Measurements from ENCODE around the gene LDLRAD3. TPM values are rescaled to one million over a fixed set of nuclear protein-coding genes. Genes with fewer than 3 reads are reported as not detected.

The LDLRAD3 gene
- total RNA-seq, 1 experiment from 2014 or later, result 19.0 TPM

- H3K36me3 ChIP-seq (ENCODE audit: control insufficient read depth in 1 of 2, insufficient read depth in 2 of 2, low read length in 2 of 2), result no peaks in the 10 kb centered on the region
- POLR2A ChIA-PET, result no interaction called here
- TF ChIP-seq SRF (IDR thresholded peaks at IDR 0.05; ENCODE audit: low read depth), result no peak
- no peak for TF ChIP-seq ZBTB33 (IDR thresholded peaks at IDR 0.05; ENCODE audit: extremely low read depth, insufficient replicate concordance, low read length)
- TF ChIP-seq FOSL1 (IDR thresholded peaks at IDR 0.05; ENCODE audit: low read depth), result no peak
- TF ChIP-seq REST (IDR thresholded peaks at IDR 0.05; ENCODE audit: low read depth), result no peak
- no peak for TF ChIP-seq MAX (IDR thresholded peaks at IDR 0.05)
- no peak for TF ChIP-seq CBX3 (IDR thresholded peaks at IDR 0.05; ENCODE audit: low read depth)
- TF ChIP-seq POLR2AphosphoS5 (IDR thresholded peaks at IDR 0.05; ENCODE audit: low read depth, low read length), result no peak
- no peak for TF ChIP-seq ATF3 (IDR thresholded peaks at IDR 0.05)
- TF ChIP-seq ELF1 (IDR thresholded peaks at IDR 0.05; ENCODE audit: borderline replicate concordance, low read depth), result no peak
- no peak for TF ChIP-seq CTCF (IDR thresholded peaks at IDR 0.05 in 2 of 3, conservative IDR thresholded peaks at IDR 0.05 in 1 of 3; ENCODE audit: borderline replicate concordance in 1 of 3, insufficient read depth in 1 of 3, low read depth in 2 of 3, low read length in 2 of 3)
- no peak for TF ChIP-seq ZNF274 (IDR thresholded peaks at IDR 0.05; ENCODE audit: low read depth, low read length)
- no peak for TF ChIP-seq POLR2A (IDR thresholded peaks at IDR 0.05; ENCODE audit: borderline replicate concordance, extremely low read depth, insufficient read depth, insufficient read length)
- TF ChIP-seq EGR1 (IDR thresholded peaks at IDR 0.05; ENCODE audit: low read depth), result no peak
- H3K4me2 ChIP-seq (ENCODE audit: low read length), result no peak overlapping the region
- H3K4me1 ChIP-seq (ENCODE audit: control insufficient read depth in 1 of 2, insufficient read depth in 2 of 2, low read length in 2 of 2), result peaks cover 22 to 45% of the 10 kb centered on the region in 2 experiments
- DNase-seq (ENCODE audit: low read depth, low spot score) (no peak), ATAC-seq (no peak)
- H3K9me3 ChIP-seq (ENCODE audit: control insufficient read depth in 1 of 2, insufficient read depth in 1 of 2, low read depth in 1 of 2, low read length in 2 of 2), result no peaks in the 10 kb centered on the region
- H3K27me3 ChIP-seq (ENCODE audit: insufficient read depth, low read length), result no peaks in the 10 kb centered on the region
- intact Hi-C loops (cut with micrococcal nuclease), result loop anchor here (10.0 kb wide), 1 partner anchor 433 kb away; no protein-coding TSS in a partner anchor
- no peak overlapping the region for H3K9ac ChIP-seq (ENCODE audit: low read length)
- no peaks in the 10 kb centered on the region for H4K20me1 ChIP-seq (ENCODE audit: insufficient read depth)
- CTCF ChIA-PET, result interaction anchor here (0.7 kb wide), 1 partner anchor 33 kb away, joined by 3 read pairs; no protein-coding TSS in a partner anchor
- H3K9me2 ChIP-seq (ENCODE audit: insufficient read depth), result no peaks in the 10 kb centered on the region
- no peak overlapping the region for H2AFZ ChIP-seq (ENCODE audit: low read depth, low read length, poor library complexity, severe bottlenecking)
- BruUV-seq (replicated peaks), result no TSS peak
- H3K79me2 ChIP-seq (ENCODE audit: insufficient read depth, low read length), result no peaks in the 10 kb centered on the region
- H3K4me3 ChIP-seq (replicated peaks in 1 of 2; ENCODE audit: low read depth in 1 of 2, low read length in 2 of 2), result no peak overlapping the region
- RAD21 ChIA-PET (ENCODE audit: low non-redundant PET in 1 of 2, low total read pairs in 2 of 2, uncharacterized antibody in 2 of 2, unreplicated experiment in 2 of 2), result no interaction called here
- no peak overlapping the region for H3K27ac ChIP-seq (ENCODE audit: low read depth, low read length)
Observed at GRCh38 chr11:36147491-36147890, 203.6 kb downstream of the LDLRAD3 start.
